AG04450 (cell line): ENCODE measurements around the gene TMPRSS15. TPM values are rescaled to one million over a fixed set of nuclear protein-coding genes. Genes with fewer than 3 reads are reported as not detected.

Source experiments
- CTCF ChIA-PET: fragments of 300-600, 350-600 bp; formaldehyde crosslinking; extraction: SDS; loops from one replicate; lab custom pipeline; 2022; ENCODE audit warnings: antibody characterized with exemption, inconsistent platforms; lab: Charles Lee
- POLR2A ChIA-PET: fragments of 350-600 bp; formaldehyde crosslinking; extraction: SDS; loops from one replicate; lab custom pipeline; 2021; ENCODE audit warnings: antibody characterized with exemption, inconsistent platforms; lab: Yijun Ruan, JAX
- DNase-seq: peaks from one replicate; pipeline ENCODE4 v3.0.0-alpha.2; 2011; ENCODE audit warnings: low read depth, low spot score
- H3K27ac ChIP-seq: one replicate; pipeline ENCODE4 v1.5.1; 2012; ENCODE audit warnings: low read depth, low read length, control low read depth
- H3K27me3 ChIP-seq: one replicate; pipeline ENCODE4 v1.6.0; 2012; ENCODE audit warnings: low read length; ENCODE audit not compliant: control insufficient read depth, insufficient read depth
- H3K4me3 ChIP-seq: 2 replicates; pipeline ENCODE4 v1.5.1; 2011; ENCODE audit warnings: mild to moderate bottlenecking, low read depth, low read length, control low read depth
- H3K9me3 ChIP-seq: 2 replicates; pipeline ENCODE4 v1.5.1; 2012; ENCODE audit warnings: low read length; ENCODE audit not compliant: control insufficient read depth, insufficient read depth
- polyA plus RNA-seq: library from polyadenylated mRNA; depleted of rRNA; stranded (reverse); fragments of >200 nt; gene quantifications from 2 replicates; pipeline ENCODE4 v1.2.3, GENCODE V29; 2011
- TF ChIP-seq, protein P1 (sequence below): IDR thresholded peaks from 2 replicates; pipeline ENCODE4 v1.5.1; 2011; ENCODE audit warnings: low read depth, low read length, control low read depth, inconsistent platforms

TMPRSS15 gene
- polyA plus RNA-seq, 1 experiment, result not detected

DNA sequence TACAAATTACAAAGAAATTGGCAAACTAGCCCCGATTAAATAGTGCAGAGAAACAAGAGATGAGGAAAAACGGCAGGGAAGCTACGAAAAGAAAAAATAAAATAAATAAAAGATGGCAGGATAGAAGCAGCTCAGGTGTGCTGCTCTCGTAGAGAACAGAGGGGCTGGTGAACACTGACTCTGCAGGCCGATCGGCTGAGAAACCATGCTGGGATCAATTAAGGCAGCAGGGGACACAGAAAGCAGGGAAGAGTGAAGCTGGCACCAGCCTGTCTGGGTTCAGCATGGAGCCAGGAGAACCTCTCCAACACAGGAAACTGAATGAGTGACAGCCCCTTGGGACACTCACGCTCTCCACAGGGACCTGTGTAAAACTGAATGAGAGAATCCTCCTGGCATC is 39.5 kb upstream of the TMPRSS15 start:
- ChIA-PET CTCF (no interaction called here), POLR2A (no interaction called here)
- H3K27ac ChIP-seq, result no peak overlapping the region
- no peak for DNase-seq
- TF ChIP-seq, protein P1, sequence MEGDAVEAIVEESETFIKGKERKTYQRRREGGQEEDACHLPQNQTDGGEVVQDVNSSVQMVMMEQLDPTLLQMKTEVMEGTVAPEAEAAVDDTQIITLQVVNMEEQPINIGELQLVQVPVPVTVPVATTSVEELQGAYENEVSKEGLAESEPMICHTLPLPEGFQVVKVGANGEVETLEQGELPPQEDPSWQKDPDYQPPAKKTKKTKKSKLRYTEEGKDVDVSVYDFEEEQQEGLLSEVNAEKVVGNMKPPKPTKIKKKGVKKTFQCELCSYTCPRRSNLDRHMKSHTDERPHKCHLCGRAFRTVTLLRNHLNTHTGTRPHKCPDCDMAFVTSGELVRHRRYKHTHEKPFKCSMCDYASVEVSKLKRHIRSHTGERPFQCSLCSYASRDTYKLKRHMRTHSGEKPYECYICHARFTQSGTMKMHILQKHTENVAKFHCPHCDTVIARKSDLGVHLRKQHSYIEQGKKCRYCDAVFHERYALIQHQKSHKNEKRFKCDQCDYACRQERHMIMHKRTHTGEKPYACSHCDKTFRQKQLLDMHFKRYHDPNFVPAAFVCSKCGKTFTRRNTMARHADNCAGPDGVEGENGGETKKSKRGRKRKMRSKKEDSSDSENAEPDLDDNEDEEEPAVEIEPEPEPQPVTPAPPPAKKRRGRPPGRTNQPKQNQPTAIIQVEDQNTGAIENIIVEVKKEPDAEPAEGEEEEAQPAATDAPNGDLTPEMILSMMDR, result no peak
- no peaks in the 10 kb centered on the region for H3K27me3 ChIP-seq
- H3K4me3 ChIP-seq, result no peak overlapping the region
- H3K9me3 ChIP-seq, result peaks cover 24% of the 10 kb centered on the region

DNA sequence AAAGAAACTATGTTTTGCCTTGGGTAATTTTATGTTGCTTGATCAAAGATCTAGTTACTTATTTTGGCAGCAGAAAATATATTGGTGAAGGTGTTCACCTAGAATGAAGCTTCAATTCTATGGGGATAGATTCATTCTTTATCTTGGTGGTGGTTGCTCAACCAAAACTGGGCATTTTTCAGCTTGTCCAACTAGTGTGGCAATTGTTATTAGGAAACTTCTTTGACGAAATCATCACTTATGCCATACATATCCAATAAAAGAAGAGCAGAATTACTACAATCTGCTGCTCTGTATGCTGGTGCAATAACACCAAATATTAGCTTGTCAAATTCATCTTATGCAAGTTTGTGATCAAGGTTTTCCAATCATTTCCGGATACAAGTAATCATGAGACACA is 26.8 kb upstream of the TMPRSS15 start:
- TF ChIP-seq, protein P1, result no peak
- Histone ChIP-seq H3K9me3 (peaks cover 8% of the 10 kb centered on the region; the same call in 1 of the 2 replicates), H3K27ac (no peak overlapping the region), H3K27me3 (no peaks in the 10 kb centered on the region), H3K4me3 (no peak overlapping the region)
- DNase-seq, result no peak
- ChIA-PET POLR2A (no interaction called here), CTCF (no interaction called here)

DNA sequence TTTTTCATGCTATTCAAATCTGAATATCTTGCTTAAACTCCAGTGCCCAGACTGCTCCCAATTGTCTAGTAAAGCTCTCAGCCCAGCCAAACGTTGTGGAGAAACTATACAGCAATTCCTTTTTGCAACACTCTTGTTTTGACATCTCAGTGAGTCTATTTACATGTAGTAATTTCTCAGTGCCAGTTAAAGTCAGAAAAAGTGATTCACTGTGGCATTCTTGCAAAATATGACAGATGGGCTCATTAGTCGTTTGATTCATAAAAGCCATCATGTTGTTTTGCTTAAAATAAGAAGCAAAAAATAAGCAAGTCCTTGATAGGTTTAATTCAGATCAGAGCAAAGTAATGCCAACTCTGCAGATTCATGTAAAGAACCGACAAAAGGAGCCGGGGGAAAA is 20.7 kb upstream of the TMPRSS15 start:
- no peak for DNase-seq
- Histone ChIP-seq H3K4me3 (no peak overlapping the region), H3K27ac (no peak overlapping the region), H3K27me3 (no peaks in the 10 kb centered on the region), H3K9me3 (peaks cover 15% of the 10 kb centered on the region)
- POLR2A ChIA-PET, result no interaction called here
- CTCF ChIA-PET, result no interaction called here
- TF ChIP-seq, protein P1, result no peak

DNA sequence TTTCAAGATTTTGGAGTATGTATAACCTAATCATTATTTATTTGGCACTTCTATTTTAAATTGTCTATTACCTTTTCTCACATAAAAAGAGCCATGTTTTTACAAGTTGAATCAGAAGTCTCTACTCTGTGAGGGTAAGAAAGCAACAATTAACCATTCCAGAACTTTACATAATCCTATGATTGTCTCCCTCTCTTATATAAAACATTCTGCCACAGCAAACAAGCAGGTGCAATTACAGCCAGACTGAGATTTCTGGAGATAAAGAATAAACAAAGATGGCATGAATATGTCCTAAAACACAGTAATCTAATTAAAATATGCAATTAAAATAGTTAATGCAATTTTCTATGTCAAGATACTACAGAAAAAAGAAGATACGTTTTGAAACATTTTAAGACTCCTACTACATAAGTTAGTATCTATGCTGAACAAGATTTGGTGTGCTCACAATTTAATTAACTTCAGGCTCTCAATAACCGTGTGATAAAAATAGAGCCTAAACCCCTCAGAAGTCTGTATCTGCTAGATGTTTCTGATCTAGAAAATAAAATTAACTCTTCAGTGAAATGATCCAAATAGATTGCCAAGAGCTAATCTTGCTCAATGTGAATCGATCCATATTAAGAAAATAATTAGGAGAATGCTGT is 13.7 kb upstream of the TMPRSS15 start:
- no peak overlapping the region for H3K4me3 ChIP-seq
- TF ChIP-seq, protein P1, result no peak
- no peak for DNase-seq
- ChIA-PET CTCF (no interaction called here), POLR2A (no interaction called here)
- H3K9me3 ChIP-seq, result peaks cover 7% of the 10 kb centered on the region; the same call in 1 of the 2 replicates
- H3K27ac ChIP-seq, result no peak overlapping the region
- no peaks in the 10 kb centered on the region for H3K27me3 ChIP-seq

DNA sequence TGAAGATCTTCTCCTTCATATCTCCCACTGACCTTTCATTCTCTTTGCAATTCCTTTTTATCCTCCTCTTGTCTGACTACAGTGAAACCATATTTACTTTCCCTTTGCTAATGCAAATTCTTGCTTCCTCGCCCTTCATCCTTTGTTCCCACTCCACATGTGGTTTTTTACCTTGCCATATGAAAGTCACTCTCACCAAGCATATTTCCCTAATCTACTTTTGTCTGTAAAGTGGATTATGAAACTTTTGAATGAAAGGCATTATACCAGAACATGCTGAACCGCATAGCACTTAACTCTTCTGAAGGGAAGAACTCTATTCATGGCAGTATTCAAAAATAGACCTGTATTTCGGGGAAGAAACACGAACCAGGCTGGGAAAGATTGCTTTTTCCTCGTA is 8.0 kb upstream of the TMPRSS15 start:
- 0 out of 2 replicates have a peak, but pooled peaks cover 4% of the 10 kb centered on the region for H3K9me3 ChIP-seq
- DNase-seq, result no peak
- CTCF ChIA-PET, result no interaction called here
- H3K27ac ChIP-seq, result no peak overlapping the region
- no peaks in the 10 kb centered on the region for H3K27me3 ChIP-seq
- TF ChIP-seq, protein P1, result no peak
- H3K4me3 ChIP-seq, result no peak overlapping the region
- POLR2A ChIA-PET, result no interaction called here
